DLD1 (cell line): ENCODE data around the gene TNIK.
"Not testable (repeated sequence)": the region's sequence is repeated elsewhere in the genome, so short reads cannot be mapped to it uniquely, and the experiment has no call there.

ENCODE experiments used
- in situ Hi-C: cut with HindIII; loops from 2 replicates; pipeline ENCODE4 v1.10.0; 2017; ENCODE audit warnings: low sequenced_read_pairs

The TNIK gene

DNA sequence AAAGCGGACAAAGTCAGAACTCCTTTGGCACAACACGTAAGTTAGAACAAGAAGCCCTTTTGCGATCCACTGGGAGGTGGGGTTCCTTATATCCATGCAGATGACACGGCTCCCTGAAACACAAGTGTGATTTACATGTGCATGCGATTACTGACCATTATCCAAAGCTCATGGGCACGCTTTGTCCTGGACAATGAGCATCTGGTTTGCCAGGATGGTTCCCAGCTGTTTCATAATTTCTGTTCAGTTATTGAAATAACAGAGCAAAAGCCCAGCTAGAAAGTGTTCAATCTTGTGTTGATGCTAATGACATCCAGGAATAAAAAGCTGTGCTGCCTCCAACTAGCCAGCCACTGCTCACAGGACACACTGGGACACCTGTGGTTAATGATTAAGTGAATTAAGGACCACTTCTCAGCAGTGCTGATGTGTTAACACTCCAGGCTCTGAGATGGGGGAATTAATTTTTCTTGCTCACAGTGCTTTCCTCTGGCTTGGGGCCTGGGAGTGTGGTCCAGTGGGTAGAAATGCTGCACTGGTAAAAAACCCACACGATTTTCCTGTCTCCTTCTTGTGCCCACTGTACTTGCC, 310.6 kb downstream of the TNIK start:
- in situ Hi-C loops, result no loop called here

DNA sequence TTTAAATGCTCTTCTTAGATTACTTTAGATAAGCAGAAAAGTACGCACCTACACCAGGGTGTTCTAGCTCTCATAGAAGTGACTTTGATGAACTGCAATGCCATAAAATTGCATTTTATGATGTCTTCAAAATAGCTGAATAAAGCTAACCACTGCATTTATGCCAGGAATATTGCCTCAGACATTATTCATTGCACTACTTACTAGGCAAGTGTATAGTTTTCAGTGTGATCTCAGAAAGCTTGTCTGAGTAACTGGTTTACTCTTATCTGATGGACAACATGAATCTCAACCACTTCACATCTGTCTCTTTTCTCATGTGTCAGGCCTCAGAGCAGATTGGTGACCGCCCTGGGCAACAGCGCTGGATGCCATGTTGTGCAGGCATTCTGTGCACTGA, 314.4 kb downstream of the TNIK start:
- in situ Hi-C loops, result no loop called here

DNA sequence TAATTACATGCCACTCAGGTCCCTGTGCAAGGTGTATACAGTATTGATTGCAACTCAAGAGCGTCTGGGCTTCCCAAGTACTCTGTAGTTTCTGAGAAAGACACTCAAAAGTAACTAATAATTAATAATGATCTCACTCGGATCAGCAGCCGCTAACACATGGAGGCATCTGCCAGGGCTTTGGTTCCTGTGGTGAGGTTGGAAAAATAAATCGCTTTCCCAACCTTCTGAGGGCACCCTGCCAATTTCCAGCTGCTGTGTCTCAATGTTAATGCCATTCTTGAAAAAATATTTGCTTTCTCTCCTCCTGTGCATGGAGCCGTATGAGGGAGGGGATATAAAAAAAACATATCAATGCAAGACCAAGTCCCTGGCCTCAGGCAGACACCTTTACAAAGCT, 317.2 kb downstream of the TNIK start:
- in situ Hi-C loops, result no loop called here

DNA sequence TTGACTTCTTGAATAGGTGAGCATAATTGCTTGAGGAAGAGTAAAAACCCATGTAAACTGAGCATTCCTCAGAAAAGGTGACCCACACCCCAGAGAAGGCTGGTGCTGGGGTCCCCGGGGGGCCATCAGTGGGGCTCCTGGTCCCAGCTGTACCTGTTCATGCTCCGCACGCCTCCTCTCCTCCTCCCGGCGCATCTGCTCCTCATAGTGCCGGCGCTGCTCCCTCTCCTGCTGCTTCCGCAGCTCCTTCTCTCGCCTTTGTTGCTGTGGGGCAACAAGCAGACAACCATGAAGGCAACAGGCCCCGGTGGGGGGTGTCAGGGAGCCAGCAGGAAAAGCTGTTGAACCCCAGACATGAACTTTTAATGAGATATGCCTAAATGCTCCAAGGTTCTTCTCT, 320.0 kb downstream of the TNIK start:
- in situ Hi-C loops, result no loop called here

DNA sequence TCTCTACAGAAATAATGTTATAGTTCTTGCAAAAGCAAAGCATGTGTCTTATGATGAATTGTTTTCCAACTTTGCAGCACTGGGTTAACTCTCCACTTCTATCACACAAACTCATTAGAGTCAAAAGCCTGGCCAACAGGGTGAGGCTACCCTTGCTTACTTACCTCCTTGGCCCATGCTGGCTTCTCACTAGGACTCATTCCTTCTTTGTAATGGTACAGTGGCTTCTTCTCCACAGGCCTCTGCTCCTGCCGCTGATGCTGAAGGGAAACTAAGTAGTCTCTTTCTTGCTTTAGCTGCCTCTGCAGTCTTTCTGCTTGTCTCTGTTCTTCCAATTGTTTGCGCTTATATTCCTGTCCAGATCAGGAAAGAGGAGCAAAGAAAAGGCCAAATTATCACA, 322.2 kb downstream of the TNIK start:
- in situ Hi-C loops, result no loop called here

DNA sequence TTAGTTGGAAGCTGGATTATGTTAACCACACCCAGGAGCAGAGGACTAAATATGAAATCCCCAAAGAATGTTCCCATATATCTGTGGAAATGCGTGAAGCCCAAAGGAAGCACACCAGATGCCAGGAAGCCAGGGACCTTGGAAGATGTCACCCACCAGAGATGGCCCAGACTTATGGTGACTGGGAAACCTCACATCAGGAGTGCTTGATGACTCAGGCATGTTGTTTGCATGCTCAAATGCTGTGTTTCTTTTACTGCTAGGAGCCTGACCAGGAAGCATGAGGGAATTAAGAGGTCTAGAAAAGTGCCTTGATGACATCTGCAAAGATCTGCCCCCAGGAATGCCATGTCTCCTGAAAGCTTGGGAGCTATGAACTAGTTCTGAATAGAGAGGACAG, 324.7 kb downstream of the TNIK start:
- in situ Hi-C loops, result no loop called here

DNA sequence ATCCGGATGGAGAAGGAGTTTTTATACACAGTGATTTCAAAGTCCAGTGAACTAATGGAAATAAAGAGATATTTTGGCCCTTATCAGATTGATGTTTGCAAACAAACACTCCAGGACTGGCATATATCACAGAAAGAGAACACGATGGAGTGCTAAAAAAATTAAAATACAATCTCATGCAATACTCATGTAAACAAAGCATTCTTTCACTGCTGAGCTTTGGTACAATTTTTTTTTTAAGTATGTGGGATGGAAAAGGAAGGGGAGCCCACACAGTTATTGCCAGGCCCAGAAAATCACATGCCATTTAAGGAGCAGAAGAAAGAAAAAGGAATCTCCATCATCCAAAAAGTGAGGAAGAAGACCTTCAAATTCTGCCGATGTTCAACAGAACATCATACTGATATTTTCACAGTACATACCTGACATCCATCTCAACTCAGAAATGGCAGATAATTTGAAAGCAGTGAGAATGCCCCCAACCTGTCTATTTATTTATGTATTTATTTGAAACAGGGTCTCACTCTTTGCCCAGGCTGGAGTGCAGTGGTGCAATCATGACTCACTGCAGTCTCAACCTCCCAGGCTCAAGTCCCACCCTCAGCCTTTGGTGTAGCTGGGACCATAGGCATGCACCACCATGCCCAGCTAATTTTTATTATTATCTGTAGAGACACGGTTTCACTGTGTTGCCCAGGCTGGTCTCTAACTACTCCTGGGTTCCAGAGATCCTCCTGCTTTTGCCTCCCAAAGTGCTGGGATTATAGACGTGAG, 326.2 kb downstream of the TNIK start:
- in situ Hi-C loops, result no loop called here

DNA sequence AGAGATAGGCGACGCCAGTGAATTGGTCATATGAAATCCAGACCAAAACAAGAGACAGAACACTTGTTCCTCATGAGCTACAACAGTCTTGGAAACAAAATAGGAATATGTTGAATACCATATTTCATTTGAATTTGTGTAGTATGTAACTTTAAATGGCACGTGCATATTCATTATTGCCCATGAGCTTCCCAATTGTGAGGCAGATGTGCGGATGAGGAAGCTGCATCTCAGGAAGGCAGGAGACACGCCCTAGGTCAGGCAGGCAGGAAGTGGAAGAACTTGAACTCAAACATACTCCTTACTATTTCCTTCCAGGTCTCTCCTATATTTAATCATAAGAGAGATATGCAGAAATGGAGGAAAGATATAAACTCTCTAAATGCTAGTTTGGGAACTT, 326.9 kb downstream of the TNIK start:
- in situ Hi-C loops, result no loop called here

DNA sequence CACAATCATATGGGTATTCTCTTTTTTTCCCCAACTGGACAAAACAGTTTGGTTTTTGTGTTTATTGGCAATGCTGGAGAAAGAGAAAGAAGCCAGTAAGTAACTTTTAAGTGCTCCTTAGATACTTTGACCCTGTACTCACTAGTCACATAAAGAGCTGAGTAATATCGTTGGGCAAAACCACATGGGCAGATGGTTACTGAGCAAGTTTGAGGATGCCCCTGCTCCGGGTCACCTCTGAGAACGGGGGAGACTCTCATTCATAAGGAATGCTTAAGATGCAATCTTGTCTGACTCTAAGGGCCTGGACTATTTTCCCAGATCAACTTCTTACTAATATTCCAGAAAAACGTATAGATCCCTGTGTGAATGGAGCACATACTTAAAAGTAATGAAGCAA, 327.3 kb downstream of the TNIK start:
- in situ Hi-C loops, result no loop called here

DNA sequence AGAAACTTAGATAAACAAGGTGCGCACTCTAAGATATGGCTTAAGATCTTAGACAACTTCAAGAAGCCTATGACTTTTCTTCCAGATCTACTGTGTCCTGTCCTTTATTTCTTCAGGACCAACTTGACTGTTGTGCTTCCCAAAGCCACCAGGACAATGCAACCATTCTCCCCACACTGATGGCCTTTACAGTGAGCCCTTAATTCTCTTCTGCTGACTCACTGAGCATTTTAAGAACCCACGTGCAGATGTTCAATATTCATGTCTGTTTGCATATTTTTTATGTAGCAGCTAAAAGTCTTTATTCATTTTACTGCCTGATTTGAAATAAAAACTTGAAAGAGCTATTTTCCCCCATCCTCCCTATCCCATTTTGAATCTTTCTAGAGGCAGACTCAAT, 330.4 kb downstream of the TNIK start:
- in situ Hi-C loops, result no loop called here

DNA sequence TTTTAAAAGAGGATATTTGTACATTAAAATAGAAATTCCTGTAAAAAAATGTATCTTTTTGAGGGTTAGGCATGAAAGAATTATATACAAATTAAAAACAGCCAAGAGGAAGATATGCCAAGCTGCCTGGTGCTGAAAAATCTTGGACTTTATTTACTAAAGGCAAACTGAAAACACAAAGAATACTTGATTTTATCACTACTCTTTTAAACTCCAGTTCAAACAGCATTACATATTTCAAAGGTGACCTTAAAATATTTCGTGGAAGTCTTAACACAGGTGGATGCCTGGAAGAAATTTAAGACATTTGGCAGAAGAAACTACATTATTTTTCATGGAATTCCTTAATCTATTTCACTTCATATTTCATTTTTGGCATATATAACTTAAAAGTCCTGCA, 332.6 kb downstream of the TNIK start:
- in situ Hi-C loops, result no loop called here

DNA sequence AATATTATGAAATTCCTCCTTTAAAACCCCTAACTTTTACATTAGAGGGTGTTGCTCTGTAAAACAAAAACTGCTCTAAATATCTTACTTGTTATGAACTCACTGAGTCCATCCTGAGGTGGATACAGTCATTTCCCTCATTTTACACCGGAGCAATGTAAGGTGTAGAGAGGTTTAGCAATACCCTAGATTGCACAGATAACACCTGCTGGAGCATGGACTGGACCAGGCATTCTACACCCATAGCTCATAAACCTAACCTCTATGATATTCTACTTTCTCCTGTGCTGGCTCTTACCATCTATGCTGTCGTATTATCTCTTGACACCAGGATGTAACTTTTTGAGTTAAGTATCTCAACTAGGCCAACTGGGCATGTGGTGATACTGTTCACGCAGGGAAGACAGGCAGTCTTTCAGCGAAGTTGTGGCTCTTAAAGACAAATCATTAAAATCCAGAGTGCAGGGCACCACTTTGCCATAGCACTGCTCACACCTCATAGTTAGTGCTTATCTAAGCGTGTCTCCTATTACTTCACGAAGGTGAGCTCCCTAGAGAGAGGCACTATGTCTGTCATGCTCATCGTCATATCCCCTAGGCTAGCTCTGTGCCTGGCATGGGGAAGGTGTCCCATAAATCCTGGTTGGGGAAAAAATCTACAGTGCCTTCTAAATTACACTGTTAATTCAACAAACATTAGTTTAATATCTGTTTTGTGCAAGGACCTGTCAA, 333.6 kb downstream of the TNIK start:
- in situ Hi-C loops, result no loop called here

DNA sequence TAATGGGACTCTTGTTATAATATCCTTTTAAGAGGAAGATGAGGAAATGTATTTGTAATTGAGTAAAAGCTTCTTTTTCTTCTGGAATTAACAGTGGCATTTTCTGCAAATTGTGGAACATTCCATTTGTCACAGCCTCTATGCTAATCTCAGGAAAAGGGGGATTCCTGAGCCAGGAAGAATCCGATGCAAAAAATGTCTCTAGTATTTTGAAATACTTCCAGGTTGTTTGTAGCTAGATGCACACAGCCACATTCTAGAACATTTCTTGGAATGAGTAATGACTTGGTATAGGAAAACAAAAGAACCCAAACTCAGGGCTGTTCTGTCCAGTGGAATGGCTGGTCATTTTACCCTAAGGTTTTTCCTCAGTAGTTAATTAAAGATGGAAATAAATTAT, 335.2 kb downstream of the TNIK start:
- in situ Hi-C loops, result no loop called here

DNA sequence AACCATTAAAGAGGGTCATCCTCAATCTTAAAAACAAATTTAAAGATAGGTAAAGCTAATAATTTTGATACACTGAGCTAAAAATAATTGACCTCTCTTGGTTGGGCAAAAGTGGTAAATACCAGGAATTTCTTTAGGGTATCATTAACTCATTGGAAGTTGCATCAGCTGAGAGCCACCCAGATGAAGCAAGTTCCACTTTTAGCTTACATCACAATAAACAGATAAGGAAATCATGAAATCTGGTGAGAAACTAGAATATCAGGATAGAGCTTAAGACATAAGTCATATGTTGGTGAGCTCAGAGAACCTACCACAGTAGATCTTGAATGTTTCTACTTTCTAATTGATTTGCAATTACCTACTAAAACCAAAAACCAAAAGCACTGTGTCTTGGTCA, 336.3 kb downstream of the TNIK start:
- in situ Hi-C loops, result no loop called here

DNA sequence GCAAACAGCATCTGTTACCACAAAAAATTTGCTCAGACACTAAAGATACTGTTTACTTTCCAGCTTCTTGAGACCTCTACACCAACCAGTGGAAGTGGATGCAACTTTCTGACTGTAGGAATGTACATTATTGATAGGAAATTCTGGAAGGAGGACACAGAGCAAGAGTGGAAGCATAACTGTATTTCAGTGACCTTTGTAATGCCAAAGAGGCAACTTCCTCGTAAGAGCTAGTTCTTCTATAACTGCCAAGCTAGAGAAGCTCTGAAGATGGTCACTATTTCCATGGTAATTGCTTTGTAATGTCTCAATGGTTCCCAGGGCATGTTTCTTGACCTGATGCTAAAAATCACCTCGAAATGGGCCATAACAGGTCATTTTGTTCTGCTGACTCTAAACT, 337.3 kb downstream of the TNIK start:
- in situ Hi-C loops, result no loop called here

DNA sequence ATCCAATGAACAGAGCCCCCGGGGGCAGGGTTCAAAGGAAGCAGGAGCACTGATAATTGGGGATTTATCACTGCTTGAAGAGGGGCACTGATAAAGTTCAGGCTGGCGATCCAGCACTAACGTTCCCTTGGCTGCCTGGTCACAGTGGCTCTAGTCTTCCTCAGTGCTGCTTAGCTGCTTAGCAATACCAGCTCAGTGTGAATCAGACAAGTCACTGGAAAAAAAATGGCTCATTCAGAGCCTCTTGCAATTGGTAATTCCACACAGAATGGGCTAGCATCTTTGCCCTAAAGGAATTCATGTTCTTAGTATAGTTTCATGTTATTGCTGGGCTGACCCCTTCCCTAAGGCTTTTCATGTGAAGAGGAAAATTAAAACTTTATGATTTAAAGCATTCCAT, 338.0 kb downstream of the TNIK start:
- in situ Hi-C loops, result no loop called here

DNA sequence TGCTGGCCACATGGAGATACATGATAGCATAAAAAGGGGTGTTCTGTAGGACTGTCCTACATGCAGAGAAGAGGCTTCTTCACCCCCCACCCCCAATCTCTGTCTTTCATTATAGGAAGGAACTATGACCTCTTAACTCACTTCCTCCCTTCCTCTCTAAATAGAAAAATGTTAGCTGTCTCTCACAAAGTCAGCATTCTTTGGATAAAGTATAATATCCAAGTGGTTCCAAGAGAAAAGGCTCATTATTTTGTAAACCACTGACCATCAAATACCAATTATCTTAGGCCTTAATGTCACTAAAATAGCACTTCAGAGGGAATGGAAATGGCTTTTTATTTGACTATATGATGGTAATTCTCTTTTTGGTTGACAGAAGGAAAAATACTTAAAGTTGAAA, 338.4 kb downstream of the TNIK start:
- in situ Hi-C loops, result no loop called here

DNA sequence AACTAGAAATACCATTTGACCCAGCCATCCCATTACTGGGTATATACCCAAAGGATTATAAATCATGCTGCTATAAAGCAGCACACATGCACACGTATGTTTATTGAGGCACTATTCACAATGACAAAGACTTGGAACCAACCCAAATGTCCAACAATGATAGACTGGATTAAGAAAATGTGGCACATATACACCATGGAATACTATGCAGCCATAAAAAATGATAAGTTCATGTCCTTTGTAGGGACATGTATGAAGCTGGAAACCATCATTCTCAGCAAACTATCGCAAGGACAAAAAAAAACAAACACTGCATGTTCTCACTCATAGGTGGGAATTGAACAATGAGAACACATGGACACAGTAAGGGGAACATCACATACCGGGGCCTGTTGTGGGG, 340.8 kb downstream of the TNIK start:
- in situ Hi-C loops, result not testable (repeated sequence)

DNA sequence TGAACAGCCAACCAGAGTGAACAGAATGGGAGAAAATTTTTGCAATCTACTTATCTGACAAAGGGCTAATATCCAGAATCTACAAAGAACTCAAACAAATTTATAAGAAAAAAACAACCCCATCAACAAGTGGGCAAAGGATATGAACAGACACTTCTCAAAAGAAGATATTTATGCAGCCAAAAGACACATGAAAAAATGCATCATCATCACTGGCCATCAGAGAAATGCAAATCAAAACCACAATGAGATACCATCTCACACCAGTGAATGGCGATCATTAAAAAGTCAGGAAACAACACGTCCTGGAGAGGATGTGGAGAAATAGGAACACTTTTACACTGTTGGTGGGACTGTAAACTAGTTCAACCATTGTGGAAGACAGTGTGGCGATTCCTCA, 341.2 kb downstream of the TNIK start:
- in situ Hi-C loops, result not testable (repeated sequence)

DNA sequence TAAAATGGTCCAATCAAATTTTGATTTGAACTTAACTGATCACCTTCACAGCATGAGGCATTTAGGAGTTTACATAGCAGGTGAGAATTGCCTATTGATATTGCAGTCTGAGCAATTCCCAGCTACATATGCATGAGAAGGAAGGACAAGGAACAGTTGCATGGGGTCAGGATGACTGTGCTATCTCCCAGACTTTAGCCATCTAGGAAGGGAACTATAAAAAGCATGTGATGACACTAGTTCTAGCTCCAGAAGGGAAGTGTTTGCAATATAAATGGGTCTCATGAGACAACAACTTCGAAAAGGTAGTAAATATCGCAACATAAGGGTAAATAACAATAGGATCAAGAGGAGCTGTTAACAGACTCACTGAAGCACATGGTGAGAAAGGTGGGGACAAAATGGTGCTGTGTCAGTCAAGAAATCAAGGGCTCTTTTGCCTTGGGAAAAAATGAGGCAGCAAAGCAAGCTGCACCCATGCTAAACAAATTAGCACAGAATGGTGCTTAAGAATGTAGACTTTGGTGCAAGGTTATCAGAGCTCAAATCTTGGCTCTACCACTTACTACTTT, 343.3 kb downstream of the TNIK start:
- in situ Hi-C loops, result no loop called here

DNA sequence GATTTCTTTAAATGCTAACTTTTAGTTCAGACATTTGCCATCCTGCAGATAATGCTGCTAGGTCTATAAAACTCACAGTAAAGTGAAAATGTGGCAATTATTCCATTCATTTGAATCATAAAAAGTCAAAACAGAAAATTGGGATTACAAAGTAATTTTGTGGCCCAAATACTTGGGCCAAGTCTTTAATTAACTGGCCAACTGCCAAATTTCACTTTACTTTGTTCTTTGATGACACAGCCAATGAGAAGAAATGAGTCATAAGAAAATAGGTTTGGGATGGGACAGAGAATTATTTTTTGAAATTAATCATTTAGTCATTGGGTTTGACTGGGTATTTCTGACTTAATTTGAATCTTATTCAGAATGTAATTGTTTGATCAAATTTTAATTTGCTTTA, 343.8 kb downstream of the TNIK start:
- in situ Hi-C loops, result no loop called here

DNA sequence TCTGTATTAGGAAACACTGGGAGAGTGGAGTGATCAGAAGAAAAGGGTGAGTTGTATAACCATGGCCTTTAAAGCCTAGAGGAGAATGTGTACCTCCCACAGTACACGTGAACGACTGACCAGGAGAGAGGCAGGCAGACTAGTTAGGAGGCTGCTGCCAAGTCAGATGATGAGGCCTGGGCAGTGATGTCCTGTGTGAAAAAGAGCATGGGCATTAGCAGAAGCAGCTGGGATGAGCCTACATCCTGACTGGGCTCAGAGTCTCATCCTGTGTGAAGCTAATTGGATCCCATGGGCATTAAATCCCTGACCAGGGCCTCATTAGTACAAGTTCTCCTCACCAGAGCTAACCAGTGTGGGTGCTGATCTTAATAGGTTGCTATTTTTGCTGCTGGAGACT, 344.5 kb downstream of the TNIK start:
- in situ Hi-C loops, result no loop called here
